Measurements from ENCODE around the gene MAT1A. TPM values are rescaled to one million over a fixed set of nuclear protein-coding genes. Genes with fewer than 3 reads are reported as not detected.
A peak's percentile ranks its signal among the peaks of the same experiment; 100 is the strongest.

Gene MAT1A
- total and polyA plus RNA-seq, 12 donors: 0.11 to 1.8 (median 0.26) TPM; not detected in 7

DNA sequence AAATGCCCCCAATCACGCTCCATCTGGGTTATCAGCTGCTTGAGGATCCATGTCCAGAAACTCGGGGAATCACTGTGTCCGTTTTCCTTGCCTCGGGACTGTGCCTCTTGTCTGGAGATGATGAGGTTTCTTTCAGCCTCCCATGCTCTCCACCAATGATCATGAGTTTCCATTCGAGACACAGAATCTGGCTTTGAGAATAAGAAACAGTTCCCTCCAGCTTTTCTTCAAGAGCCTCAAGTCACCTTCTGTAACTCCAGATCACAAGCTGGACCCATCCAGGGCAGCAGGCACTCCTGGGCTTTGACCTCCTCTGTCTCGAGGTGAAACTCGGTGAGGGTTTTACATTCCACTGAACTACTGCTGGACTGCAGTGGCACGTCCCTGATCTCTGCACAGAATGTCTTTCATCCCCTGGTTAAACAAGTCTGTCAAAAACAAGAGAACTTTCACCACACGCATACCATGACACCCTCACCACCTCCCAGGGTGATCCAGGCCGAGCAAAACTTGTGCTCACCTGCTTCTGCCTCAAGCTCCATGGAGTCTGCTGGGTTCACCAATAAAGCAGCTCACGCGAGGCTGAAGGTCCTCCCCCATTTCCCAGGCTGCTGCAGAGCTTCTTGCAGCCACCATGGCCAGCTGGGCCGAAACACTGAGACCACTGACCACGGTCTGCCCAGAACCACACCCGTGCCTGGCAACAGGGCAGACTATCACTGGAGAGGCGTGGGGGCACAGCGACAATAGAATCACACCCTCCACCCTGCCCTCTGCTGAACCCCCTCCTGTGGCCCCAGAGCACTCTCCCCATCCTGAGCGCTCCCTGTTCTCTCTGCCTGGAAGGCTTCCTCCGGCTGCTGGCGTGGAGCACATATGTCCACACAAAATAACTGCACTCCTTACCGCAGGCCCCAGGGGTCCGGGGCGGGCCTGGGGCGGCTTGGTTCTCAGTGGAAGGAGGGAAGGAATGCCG, 25.1 kb downstream of the MAT1A start:
- peaks cover 0 to 6% (median 0%) of the 10 kb centered on the region in 11 donors for H3K9me3 ChIP-seq
- H3K27me3 ChIP-seq: peaks cover 0 to 3% (median 0%) of the 10 kb centered on the region in 7 donors
- DNase-seq: no peak
- 90 to 93% methylated on average over 25 of the region's 25 CpGs for WGBS, 2 donors
- no peaks in the 10 kb centered on the region for H3K36me3 ChIP-seq
- TF ChIP-seq, protein P1, sequence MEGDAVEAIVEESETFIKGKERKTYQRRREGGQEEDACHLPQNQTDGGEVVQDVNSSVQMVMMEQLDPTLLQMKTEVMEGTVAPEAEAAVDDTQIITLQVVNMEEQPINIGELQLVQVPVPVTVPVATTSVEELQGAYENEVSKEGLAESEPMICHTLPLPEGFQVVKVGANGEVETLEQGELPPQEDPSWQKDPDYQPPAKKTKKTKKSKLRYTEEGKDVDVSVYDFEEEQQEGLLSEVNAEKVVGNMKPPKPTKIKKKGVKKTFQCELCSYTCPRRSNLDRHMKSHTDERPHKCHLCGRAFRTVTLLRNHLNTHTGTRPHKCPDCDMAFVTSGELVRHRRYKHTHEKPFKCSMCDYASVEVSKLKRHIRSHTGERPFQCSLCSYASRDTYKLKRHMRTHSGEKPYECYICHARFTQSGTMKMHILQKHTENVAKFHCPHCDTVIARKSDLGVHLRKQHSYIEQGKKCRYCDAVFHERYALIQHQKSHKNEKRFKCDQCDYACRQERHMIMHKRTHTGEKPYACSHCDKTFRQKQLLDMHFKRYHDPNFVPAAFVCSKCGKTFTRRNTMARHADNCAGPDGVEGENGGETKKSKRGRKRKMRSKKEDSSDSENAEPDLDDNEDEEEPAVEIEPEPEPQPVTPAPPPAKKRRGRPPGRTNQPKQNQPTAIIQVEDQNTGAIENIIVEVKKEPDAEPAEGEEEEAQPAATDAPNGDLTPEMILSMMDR (IDR thresholded peaks at IDR 0.05): no peak
- peaks cover 0 to 8% (median 0%) of the 10 kb centered on the region in 9 donors for H3K4me1 ChIP-seq
- intact Hi-C loops (cut with DNase I): no loop called here
- H3K4me3 ChIP-seq: no peak overlapping the region
- no peak for ATAC-seq
- no peak overlapping the region for H3K27ac ChIP-seq

DNA sequence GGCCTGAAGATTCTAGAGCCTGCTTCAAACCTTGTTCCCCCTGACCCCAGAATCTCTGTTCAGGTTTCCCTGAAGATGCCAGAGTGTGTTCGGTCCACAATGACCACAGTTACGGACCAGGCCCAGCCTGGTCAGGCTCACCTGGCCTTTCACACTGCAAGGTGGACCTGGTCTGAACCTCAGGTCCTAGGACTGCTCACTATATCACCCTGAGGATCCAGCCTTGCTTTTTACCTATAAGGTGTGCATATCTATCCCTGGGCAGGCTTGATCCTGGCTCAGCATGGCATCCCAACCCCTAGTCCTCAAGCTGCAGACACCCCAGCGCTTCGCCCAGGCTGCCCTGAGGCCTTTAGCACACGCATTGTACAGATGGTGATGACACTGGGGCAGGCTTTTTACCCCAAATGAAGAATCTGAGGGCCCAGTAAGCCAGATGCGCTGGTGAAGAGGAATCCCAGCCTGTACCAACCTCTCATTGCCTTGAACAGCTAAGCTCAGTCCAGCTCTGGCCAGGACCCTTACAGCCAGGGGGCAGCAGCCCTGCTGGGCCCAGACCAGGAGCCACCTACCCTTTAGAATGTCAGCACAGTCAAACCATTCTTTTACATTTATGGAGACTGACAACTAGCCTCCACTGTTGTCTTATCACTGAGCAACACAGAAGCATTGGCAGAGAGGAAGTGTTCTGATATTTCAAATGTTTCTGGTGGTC, 28.0 kb downstream of the MAT1A start:
- H3K27me3 ChIP-seq: peaks cover 0 to 3% (median 0%) of the 10 kb centered on the region in 7 donors
- peaks cover 0 to 6% (median 0%) of the 10 kb centered on the region in 11 donors for H3K9me3 ChIP-seq
- WGBS, 2 donors: 94 to 96% methylated on average over 6 of the region's 6 CpGs
- no peaks in the 10 kb centered on the region for H3K36me3 ChIP-seq
- no peak for DNase-seq
- TF ChIP-seq, protein P1 (IDR thresholded peaks at IDR 0.05): no peak
- no peak overlapping the region for H3K27ac ChIP-seq
- H3K4me3 ChIP-seq: no peak overlapping the region
- H3K4me1 ChIP-seq: peaks cover 0 to 8% (median 0%) of the 10 kb centered on the region in 9 donors
- ATAC-seq: no peak
- intact Hi-C loops (cut with DNase I): no loop called here

DNA sequence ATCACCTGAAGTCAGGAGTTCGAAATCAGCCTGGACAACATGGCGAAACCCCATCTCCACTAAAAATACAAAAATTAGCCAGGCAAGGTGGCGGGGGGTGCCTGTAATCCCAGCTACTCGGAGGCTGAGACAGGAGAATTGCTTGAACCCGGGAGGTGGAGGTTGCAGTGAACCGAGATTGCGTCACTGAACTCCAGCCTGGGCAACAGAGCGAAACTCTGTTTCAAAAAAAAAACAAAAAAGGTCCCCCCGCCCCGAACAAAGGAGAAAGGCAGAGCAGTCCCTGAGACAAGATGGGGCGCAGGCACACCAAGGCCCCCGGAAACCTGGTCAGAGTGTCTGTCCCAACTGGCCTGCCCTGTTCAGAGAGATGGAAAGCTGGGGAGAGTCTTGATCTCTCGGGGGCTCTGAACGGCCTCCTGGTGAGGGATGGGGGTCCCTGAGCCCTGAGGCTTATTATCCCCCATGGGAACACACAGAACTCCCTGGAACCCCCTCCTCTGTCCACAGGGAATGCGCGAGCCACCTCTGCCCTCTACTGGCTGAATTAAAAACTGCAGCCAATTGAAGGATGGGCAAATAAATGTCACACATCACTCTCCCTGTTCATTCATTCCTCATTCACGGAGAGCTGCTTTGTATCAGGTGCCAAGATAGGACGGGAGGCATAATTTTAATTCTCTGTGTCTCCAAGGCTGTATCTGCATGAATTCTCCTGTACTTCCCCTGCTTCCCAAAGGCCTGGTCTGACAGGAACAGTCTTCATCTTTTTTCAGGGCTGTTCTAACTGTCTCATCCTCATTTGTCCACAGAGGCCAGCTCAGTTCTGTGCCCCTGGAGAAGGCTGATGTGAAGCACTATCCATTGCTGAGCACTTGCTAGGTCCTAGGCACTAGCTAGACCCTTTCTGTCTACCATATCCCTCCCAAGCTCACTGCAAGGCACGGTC, 28.9 kb downstream of the MAT1A start:
- Histone ChIP-seq H3K4me3 (no peak overlapping the region), H3K27ac (no peak overlapping the region), H3K9me3 (peaks cover 0 to 6% (median 0%) of the 10 kb centered on the region in 11 donors), H3K36me3 (no peaks in the 10 kb centered on the region), H3K27me3 (peaks cover 0 to 5% (median 0%) of the 10 kb centered on the region in 7 donors), H3K4me1 (no peaks in the 10 kb centered on the region)
- ATAC-seq: peak in 7 of 8 donors; percentile 32 to 73 (median 42)
- TF ChIP-seq, protein P1 (IDR thresholded peaks at IDR 0.05): peak; percentile 74 to 86 (median 83)
- intact Hi-C loops (cut with DNase I): no loop called here
- WGBS, 2 donors: 57 to 59% methylated on average over 19 of the region's 19 CpGs
- DNase-seq: no peak

Data from heart right ventricle (tissue), 16 donors.